HG02623 (cell line): ENCODE measurements around the gene PRR15L.

Experiments used
- ATAC-seq: cut with Tn5 transposase; IDR thresholded peaks from one replicate; pipeline ENCODE4 v1.9.1; 2021; ENCODE audit warnings: moderate library complexity; ENCODE audit not compliant: unreplicated experiment

Gene PRR15L

GRCh38 chr17:47907932-47908562, 49.6 kb downstream of the PRR15L start:
- ATAC-seq: no peak

GRCh38 chr17:47906443-47906842, 51.2 kb downstream of the PRR15L start:
- ATAC-seq: no peak

GRCh38 chr17:47905221-47905733, 52.4 kb downstream of the PRR15L start:
- no peak for ATAC-seq

- no peak for ATAC-seq
Observed at GRCh38 chr17:47902039-47902744, 55.5 kb downstream of the PRR15L start.
